GM13977 (cell line): ENCODE data around the gene KIAA0040.

Experiments used
- DNase-seq: peaks from one replicate; pipeline ENCODE4 v3.0.0; 2012; ENCODE audit warnings: low spot score
- CTCF ChIP-seq: IDR thresholded peaks from 2 replicates; pipeline ENCODE4 v1.5.1; 2012; ENCODE audit warnings: mild to moderate bottlenecking, control low read depth; ENCODE audit not compliant: insufficient read depth; ENCODE audit errors: extremely low read depth, missing control alignments
- in situ Hi-C: fragments of 300-500 bp; cut with MboI; formaldehyde crosslinking; loops from one replicate; pipeline ENCODE4 v1.12.0; 2022; ENCODE audit warnings: low sequenced_read_pairs, low pct_unique_long_range_greater_than_20kb, mixed read lengths, inconsistent platforms; ENCODE audit not compliant: unreplicated experiment

KIAA0040 gene

GRCh38 chr1:175168782-175169181 lies 23.8 kb downstream of the KIAA0040 start:
- no peak for TF ChIP-seq CTCF
- in situ Hi-C loops, result loop anchor here (25.0 kb wide), 2 partner anchors 594 to 894 kb away; no protein-coding TSS in a partner anchor
- no peak for DNase-seq

DNA sequence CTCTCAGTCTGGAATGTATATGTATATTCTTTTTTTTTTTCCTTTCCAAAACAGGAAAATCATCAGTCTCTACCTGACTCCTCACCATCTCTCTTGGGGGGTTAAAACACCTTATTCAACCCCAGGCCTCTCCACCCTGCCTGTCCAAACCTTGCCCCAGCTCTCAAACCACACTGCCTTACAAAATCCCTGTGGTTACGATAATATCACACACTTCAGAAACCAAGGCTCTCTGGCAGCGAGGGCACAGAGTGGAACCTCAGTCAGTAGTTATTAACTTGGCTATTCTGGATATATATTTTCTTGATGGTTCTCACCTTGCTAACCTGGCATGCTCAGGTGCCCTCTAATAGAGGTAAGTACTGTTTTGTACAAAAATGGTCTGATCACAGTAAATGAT lies 24.7 kb downstream of the KIAA0040 start:
- DNase-seq, result no peak
- TF ChIP-seq CTCF, result no peak
- in situ Hi-C loops, result loop anchor here (25.0 kb wide), 2 partner anchors 594 to 894 kb away; no protein-coding TSS in a partner anchor

GRCh38 chr1:175166746-175167145 lies 25.8 kb downstream of the KIAA0040 start:
- no peak for DNase-seq
- in situ Hi-C loops, result loop anchor here (25.0 kb wide), 2 partner anchors 596 to 896 kb away; no protein-coding TSS in a partner anchor
- no peak for TF ChIP-seq CTCF

- DNase-seq, result no peak
- no peak for TF ChIP-seq CTCF
- in situ Hi-C loops, result loop anchor here (5.0 to 25.0 kb wide), 3 partner anchors 158 to 898 kb away; no protein-coding TSS in a partner anchor
These were observed 27.8 kb downstream of the KIAA0040 start for GRCh38 chr1:175164751-175165150.

GRCh38 chr1:175163702-175164101 lies 28.9 kb downstream of the KIAA0040 start:
- no peak for TF ChIP-seq CTCF
- in situ Hi-C loops, result loop anchor here (5.0 to 25.0 kb wide), 3 partner anchors 159 to 899 kb away; no protein-coding TSS in a partner anchor
- DNase-seq, result no peak

DNA sequence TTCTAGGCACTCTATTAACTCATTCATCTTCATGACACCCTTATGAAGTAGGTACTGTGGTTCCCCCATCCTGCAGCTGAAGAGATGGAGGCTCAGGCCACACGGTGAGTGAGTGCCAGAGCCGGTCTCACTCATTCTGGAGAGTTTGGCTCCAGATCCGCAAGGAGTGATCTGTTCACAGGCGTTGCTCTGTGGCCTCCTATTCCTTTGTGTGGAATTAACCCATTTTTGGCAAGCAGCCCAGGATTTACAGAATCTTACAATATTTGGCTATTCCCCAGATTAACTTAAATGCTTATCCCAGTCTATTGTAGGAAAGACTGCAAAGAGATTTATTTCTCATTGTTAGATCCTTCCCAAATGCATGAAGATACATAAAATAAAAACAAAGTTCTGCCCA lies 29.6 kb downstream of the KIAA0040 start:
- TF ChIP-seq CTCF, result no peak
- no peak for DNase-seq
- in situ Hi-C loops, result loop anchor here (5.0 to 25.0 kb wide), 3 partner anchors 159 to 899 kb away; no protein-coding TSS in a partner anchor
